Effector CD4-positive, alpha-beta T cell (primary cell): ENCODE data around the gene LRRC41.
A peak's percentile ranks its signal among the peaks of the same experiment; 100 is the strongest.
"Not testable (repeated sequence)": the region's sequence is repeated elsewhere in the genome, so short reads cannot be mapped to it uniquely, and the experiment has no call there.

ENCODE experiments used
- DNase-seq: peaks from one replicate; pipeline ENCODE4 v3.0.0-alpha.2; 2020
- total RNA-seq: gene quantifications from one replicate; lab custom pipeline; 2026; lab: John Stamatoyannopoulos, UW

Gene LRRC41
- total RNA-seq = 44.7 reads per million, percentile 66 among the genes with 10 or more reads in this experiment

- DNase-seq = peak; percentile 88
Observed at GRCh38 chr1:46303038-46303871, at the start of gene LRRC41, which contains the start of gene UQCRH. TSS of gene LRRC41 (minus strand) at chr1:46303616. CDS start at chr1:46303322, 294 bp downstream. TSS of gene UQCRH (plus strand) at chr1:46303698. CDS start at chr1:46303767, 69 bp downstream.

DNA sequence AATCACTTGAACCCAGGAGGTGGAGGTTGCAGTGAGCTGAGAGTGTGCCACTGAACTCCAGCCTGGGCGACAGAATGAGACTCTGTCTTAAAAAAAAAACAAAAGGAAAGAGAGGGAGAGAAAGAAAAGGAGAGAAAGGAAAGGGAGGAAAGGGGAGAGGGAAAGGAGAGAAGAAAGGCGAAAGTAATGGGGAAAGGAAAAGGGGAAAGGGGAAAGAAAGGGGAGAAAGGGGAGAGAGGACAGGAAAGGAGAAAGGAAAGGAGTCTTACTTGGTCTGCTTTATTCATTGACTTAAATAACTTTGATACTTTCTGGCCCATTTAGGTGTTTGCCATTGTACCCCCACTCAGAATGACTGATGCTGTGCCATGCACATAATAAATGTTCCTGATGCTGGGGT is 48.9 kb upstream of the LRRC41 start:
- no peak for DNase-seq

DNA sequence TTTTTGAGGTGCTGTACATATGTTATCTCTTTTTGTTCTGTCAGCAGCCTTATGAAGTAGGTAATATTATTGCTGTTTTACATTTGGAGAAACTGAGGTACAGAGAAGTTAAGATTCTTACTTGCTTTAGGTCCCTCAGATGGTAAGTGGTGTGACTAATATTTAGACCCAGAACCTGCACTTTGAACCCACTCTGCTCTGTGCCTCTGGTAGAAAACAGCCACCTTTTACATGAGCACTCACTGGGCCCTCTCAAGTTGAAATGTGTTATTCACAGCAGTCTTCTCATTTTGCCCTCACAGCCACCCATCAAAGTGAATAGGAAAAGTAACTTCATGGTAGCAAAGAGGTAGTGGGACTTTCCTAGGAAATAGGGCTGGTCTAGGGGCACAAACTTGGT is 41.9 kb upstream of the LRRC41 start:
- DNase-seq = no peak

DNA sequence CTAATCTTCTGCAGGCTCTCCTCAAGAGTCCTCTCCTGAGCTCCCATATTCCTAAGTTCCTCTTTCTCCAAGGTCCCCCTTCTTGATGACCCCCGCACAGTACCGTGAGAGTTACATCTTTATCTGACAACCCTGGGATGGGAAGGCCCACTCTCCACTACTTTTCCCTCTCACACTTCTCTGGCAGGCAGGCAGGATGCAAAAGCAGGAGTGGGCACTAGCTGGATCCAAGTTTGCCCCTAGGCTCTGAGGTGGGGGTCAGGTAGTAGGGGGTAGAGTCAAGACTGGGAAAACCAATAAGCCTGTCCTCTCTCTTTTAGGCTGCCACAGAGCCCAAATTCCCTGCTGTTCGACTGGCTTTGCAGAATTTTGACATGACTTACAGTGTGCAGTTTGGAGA is 41.1 kb upstream of the LRRC41 start:
- no peak for DNase-seq

- DNase-seq = no peak
Observed at GRCh38 chr1:46343705-46344104, 40.3 kb upstream of the LRRC41 start.

- DNase-seq = no peak
Observed at GRCh38 chr1:46343351-46343695, 39.9 kb upstream of the LRRC41 start.

DNA sequence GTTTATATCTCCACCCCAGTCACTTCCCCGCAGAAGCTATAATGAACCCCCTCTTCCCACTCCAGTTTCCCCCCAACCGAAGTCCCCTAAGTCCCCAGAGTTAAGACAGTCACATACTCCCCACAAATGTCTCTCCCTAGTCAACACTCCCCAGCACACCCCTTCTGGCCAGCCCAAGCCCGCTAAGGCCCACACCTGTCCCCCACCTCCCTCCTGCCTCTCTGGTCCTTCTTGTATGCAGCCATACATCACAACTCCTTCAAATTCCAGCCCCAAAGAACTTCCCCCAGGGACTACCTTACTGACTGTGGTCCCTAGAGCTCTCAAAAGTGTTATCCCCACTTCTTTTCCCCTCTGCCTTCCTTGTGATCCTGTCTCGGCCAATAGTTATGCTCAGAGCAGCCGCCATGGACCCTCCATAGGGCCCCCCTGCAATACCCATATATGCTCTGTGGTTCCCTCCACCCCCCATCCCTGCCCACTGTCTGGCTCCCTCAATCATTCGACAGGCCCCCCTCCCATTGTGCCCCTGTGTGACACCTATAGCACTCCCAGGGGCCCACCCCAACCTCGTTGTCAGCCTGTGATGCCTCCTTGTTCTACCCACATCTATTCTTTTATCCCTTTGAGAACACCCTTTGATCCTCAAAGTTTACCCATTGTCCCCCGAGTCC is 39.4 kb upstream of the LRRC41 start:
- no peak for DNase-seq

GRCh38 chr1:46342084-46342656 is 38.8 kb upstream of the LRRC41 start:
- no peak for DNase-seq

DNA sequence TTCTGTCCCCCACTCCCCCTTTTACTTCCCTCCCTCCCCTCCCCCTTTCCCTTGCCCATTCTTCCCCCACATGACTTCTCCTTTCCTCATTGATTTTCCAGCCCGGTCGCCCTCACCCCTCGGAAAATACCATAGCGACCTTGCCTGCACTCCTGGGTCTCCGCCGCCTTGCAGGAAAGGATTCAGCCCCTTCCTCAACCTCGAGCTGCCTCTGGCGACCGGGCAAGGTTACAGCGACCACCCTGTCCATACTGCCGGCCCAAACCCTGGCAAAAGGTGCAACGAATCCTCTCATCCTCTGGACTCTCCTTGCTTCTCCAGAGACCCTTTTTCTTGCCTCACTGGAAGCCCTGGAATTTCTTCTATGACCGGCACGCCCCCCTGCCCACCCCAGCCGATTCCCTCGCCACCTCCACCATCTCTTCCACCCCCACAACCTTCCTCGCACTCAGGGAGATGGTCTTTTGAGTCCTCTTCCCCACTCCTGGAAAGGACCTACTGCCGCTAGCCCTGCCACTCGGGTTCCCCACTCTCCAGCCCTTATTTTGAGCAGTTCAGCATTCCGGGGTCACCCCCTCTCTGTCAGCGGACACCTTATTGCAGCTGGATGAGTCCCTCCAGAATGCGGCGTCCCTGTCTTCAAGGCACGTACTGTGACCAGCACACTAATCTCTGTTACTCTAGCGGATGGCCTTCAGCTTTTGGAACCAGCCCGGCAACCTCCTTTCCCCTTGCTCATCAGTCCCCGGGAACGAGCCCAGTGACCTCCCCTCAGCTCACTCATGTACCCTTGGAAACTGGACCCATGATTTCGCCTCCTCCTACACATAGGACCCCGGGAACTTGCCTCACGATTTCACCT is 38.0 kb upstream of the LRRC41 start:
- no peak for DNase-seq

- peak; percentile 80 for DNase-seq
Observed at GRCh38 chr1:46340404-46341221, 37.2 kb upstream of the LRRC41 start, which contains the start of gene NSUN4. TSS of gene NSUN4 (plus strand) at chr1:46340807. CDS start at chr1:46340827, 20 bp downstream.

DNA sequence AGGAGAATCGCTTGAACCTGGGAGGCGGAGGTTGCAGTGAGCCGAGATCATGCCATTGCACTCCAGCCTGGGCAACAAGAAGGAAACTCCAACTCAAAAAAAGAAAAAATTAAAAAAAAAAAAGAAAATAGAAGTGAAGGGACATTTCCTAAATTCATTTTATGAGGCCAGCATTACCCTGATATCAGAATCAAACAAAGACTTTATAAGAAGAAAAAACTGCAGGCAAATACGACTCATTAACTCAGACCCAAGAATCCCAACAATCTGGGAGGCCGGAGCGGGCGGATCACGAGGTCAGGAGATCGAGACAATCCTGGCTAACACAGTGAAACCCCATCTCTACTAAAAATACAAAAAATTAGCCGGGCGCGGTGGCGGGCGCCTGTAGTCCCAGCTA is 34.0 kb upstream of the LRRC41 start:
- DNase-seq = not testable (repeated sequence)

GRCh38 chr1:46335081-46335480 is 31.7 kb upstream of the LRRC41 start:
- no peak for DNase-seq

GRCh38 chr1:46334030-46334384 is 30.6 kb upstream of the LRRC41 start:
- no peak for DNase-seq

- DNase-seq = no peak
Observed at GRCh38 chr1:46333300-46334029, 30.0 kb upstream of the LRRC41 start.

GRCh38 chr1:46331786-46332540 is 28.5 kb upstream of the LRRC41 start:
- DNase-seq = not testable (repeated sequence)

DNA sequence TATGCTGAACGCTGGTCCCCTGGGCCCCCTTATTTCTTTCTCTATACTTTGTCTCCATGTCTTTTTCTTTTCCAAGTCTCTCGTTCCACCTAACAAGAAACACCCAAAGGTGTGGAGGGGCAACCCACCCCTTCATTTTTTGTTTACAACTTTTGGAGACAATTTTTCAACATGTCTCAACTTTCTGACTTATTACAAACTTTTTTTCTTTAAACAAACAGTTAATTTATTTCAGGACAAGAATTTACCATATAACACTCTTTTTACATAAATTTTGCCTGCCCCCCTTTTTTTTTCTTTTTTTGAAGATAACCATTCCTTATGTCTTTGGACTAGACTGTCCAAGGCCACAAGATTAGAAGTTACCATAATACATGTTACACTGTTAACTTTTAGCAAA is 27.0 kb upstream of the LRRC41 start:
- DNase-seq = not testable (repeated sequence)

DNA sequence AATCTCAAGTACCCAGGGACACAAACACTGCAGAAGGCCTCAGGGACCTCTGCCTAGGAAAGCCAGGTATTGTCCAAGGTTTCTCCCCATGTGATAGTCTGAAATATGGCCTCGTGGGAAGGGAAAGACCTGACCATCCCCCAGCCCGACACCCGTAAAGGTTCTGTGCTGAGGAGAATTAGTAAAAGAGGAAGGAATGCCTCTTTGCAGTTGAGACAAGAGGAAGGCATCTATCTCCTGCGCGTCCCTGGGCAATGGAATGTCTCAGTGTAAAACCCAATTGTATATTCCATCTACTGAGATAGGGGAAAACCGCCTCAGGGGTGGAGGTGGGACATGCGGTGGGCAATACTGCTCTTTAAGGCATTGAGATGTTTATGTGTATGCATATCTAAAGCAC is 26.4 kb upstream of the LRRC41 start:
- DNase-seq = not testable (repeated sequence)

DNA sequence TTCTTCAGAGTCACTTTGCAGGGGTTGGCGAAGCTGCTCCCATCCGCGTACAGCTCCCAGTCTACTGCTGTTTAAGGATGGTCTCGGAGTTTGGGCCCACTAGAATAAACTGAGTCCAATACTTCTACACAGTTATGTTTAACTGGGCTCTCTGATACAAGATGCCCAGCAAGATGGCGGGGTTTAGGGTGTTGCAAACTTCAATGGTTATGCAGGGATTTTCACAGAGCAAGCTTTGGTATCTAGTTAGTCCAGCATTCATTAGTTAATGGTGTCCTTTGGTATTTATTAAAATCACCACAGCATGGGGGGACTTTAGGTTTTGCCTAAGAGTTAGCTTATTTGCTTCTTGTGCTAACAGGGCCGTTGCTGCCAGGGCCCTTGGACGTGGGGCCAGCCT is 24.8 kb upstream of the LRRC41 start:
- DNase-seq = not testable (repeated sequence)

DNA sequence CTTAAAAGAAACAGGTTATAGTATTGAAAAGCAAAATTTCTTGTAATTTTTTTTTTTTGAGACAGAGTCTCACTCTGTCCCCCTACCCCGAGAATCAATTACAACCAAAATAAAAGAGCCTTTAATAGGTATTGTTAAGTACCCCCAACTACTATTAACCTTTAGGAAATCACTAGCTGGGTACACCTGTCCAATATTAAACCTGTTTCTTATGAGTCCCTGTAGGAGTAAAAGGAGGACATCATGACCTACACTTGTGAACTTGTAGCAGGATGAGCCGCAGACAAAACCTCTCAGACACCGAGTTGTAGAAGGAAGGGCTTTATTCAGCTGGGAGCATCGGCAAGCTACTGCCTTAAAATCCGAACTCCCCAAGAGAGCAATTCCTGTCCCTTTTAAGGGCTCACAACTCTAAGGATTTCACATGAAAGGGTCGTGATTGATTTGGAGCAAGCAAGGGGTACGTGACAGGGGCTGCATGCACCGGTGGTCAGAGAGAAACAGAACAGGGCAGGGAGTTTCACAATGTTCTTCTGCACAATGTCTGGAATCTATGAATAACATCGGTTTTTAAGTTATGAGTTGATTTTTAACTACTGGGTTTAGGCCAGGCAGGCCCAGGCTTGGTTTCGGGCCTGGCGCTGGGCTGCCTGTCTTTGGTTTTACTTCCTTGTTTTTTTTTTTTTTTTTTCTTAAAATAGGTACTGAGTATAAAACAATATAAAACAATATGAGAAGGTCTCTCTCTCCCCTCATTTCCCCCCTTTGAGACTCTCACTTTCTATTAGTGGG is 22.1 kb upstream of the LRRC41 start:
- not testable (repeated sequence) for DNase-seq
